ENCODE results near the gene PPP4R1. TPM values are rescaled to one million over a fixed set of nuclear protein-coding genes. Genes with fewer than 3 reads are reported as not detected.

PPP4R1 gene
- total RNA-seq, 1 donor from 2014 or later = 132 TPM

DNA sequence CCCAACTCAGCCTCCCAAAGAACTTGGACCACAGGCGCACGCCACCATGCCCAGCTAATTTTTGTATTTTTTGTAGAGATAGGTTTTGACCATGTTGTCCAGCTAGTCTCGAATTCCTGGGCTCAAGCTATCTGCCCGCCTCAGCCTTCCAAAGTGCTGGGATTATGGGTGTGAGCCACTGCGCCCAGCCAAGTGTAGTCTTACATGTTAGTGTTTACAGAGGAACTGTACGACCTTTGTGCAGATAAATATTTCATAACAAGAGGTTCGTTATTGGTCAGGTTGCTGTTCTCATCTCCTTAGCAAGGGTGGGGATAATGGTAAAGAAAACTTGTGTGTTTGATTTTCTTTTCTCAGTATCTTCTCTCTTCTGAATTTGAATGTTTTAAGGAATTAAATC is 92.6 kb downstream of the PPP4R1 start:
- peaks cover 26% of the 10 kb centered on the region for H3K36me3 Mint-ChIP-seq (ENCODE audit: low read depth, unreplicated experiment)
- Histone ChIP-seq H3K9ac (ENCODE audit: low read length) (no peak overlapping the region), H4K20me1 (ENCODE audit: insufficient read depth, low read length) (peaks cover 3% of the 10 kb centered on the region), H3K9me3 (ENCODE audit: insufficient read depth, low read depth, low read length) (no peaks in the 10 kb centered on the region), H3K4me3 (ENCODE audit: insufficient read depth, low read depth, low read length) (no peak overlapping the region), H3K4me2 (ENCODE audit: low read length) (no peak overlapping the region), H3K79me2 (ENCODE audit: insufficient read depth, low read length) (no peaks in the 10 kb centered on the region), H3K27me3 (ENCODE audit: insufficient read depth, low read length) (no peaks in the 10 kb centered on the region), H3K4me1 (ENCODE audit: insufficient read depth, low read length) (no peaks in the 10 kb centered on the region), H2AFZ (ENCODE audit: low read depth, low read length) (no peak overlapping the region), H3K27ac (ENCODE audit: low read depth, low read length) (no peak overlapping the region), H3K36me3 (ENCODE audit: insufficient read depth, low read length) (peaks cover 7% of the 10 kb centered on the region)
- FAIRE-seq (no peak), DNase-seq (ENCODE audit: low read depth) (no peak)
- TF ChIP-seq EZH2 (IDR thresholded peaks at IDR 0.05; ENCODE audit: insufficient read depth, low read length) = no peak
- TF ChIP-seq, protein P1, sequence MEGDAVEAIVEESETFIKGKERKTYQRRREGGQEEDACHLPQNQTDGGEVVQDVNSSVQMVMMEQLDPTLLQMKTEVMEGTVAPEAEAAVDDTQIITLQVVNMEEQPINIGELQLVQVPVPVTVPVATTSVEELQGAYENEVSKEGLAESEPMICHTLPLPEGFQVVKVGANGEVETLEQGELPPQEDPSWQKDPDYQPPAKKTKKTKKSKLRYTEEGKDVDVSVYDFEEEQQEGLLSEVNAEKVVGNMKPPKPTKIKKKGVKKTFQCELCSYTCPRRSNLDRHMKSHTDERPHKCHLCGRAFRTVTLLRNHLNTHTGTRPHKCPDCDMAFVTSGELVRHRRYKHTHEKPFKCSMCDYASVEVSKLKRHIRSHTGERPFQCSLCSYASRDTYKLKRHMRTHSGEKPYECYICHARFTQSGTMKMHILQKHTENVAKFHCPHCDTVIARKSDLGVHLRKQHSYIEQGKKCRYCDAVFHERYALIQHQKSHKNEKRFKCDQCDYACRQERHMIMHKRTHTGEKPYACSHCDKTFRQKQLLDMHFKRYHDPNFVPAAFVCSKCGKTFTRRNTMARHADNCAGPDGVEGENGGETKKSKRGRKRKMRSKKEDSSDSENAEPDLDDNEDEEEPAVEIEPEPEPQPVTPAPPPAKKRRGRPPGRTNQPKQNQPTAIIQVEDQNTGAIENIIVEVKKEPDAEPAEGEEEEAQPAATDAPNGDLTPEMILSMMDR (IDR thresholded peaks at IDR 0.05; ENCODE audit: insufficient read depth, low read depth, low read length) = no peak
- H3K9me3 Mint-ChIP-seq (ENCODE audit: unreplicated experiment) = peaks cover 2% of the 10 kb centered on the region
- no peak overlapping the region for H3K4me3 Mint-ChIP-seq (ENCODE audit: unreplicated experiment)
- no peak overlapping the region for H3K27ac Mint-ChIP-seq (ENCODE audit: unreplicated experiment)
- H3K4me1 Mint-ChIP-seq (ENCODE audit: low read depth, unreplicated experiment) = no peaks in the 10 kb centered on the region
- H3K27me3 Mint-ChIP-seq (ENCODE audit: low read depth, unreplicated experiment) = no peaks in the 10 kb centered on the region

- H3K27ac Mint-ChIP-seq (ENCODE audit: unreplicated experiment) = no peak overlapping the region
- Histone ChIP-seq H2AFZ (ENCODE audit: low read depth, low read length) (no peak overlapping the region), H3K79me2 (ENCODE audit: insufficient read depth, low read length) (peaks cover 2% of the 10 kb centered on the region), H3K9ac (ENCODE audit: low read length) (no peak overlapping the region), H3K4me2 (ENCODE audit: low read length) (no peak overlapping the region), H3K27ac (ENCODE audit: low read depth, low read length) (no peak overlapping the region), H3K27me3 (ENCODE audit: insufficient read depth, low read length) (no peaks in the 10 kb centered on the region), H3K4me1 (ENCODE audit: insufficient read depth, low read length) (no peaks in the 10 kb centered on the region), H3K4me3 (ENCODE audit: insufficient read depth, low read depth, low read length) (no peak overlapping the region), H3K36me3 (ENCODE audit: insufficient read depth, low read length) (peaks cover 7% of the 10 kb centered on the region), H3K9me3 (ENCODE audit: insufficient read depth, low read depth, low read length) (no peaks in the 10 kb centered on the region), H4K20me1 (ENCODE audit: insufficient read depth, low read length) (peaks cover 12% of the 10 kb centered on the region)
- peaks cover 2% of the 10 kb centered on the region for H3K9me3 Mint-ChIP-seq (ENCODE audit: unreplicated experiment)
- DNase-seq (ENCODE audit: low read depth) (peak; percentile 39), FAIRE-seq (no peak)
- peaks cover 20% of the 10 kb centered on the region for H3K36me3 Mint-ChIP-seq (ENCODE audit: low read depth, unreplicated experiment)
- no peak overlapping the region for H3K4me3 Mint-ChIP-seq (ENCODE audit: unreplicated experiment)
- TF ChIP-seq, protein P1 (IDR thresholded peaks at IDR 0.05; ENCODE audit: insufficient read depth, low read depth, low read length) = no peak
- TF ChIP-seq EZH2 (IDR thresholded peaks at IDR 0.05; ENCODE audit: insufficient read depth, low read length) = no peak
- H3K4me1 Mint-ChIP-seq (ENCODE audit: low read depth, unreplicated experiment) = no peaks in the 10 kb centered on the region
- H3K27me3 Mint-ChIP-seq (ENCODE audit: low read depth, unreplicated experiment) = no peaks in the 10 kb centered on the region
Observed at GRCh38 chr18:9520666-9521065, 93.7 kb downstream of the PPP4R1 start.

DNA sequence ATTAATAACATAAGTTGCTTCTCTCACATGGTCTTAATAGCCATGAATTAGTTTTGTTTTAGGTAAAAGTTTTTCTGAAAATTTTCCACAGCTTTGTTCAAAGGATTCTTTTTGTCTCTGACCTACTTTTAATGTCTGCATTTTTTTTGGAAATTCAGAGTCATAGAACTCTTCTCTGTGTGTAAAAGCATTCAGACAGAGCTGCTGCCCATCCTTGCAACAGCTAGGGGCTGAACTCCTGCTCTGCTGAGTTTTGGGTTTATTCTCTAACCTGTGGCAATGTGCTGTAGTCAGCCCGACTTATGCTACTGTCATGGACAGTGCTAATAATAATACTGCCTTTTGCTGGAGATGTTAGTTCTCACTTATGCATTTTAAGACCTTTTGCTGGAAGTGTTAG is 95.0 kb downstream of the PPP4R1 start:
- Mint-ChIP-seq H3K27me3 (ENCODE audit: low read depth, unreplicated experiment) (no peaks in the 10 kb centered on the region), H3K4me3 (ENCODE audit: unreplicated experiment) (no peak overlapping the region), H3K27ac (ENCODE audit: unreplicated experiment) (no peak overlapping the region), H3K4me1 (ENCODE audit: low read depth, unreplicated experiment) (no peaks in the 10 kb centered on the region), H3K36me3 (ENCODE audit: low read depth, unreplicated experiment) (peaks cover 17% of the 10 kb centered on the region), H3K9me3 (ENCODE audit: unreplicated experiment) (peaks cover 2% of the 10 kb centered on the region)
- TF ChIP-seq EZH2 (IDR thresholded peaks at IDR 0.05; ENCODE audit: insufficient read depth, low read length) = no peak
- TF ChIP-seq, protein P1 (IDR thresholded peaks at IDR 0.05; ENCODE audit: insufficient read depth, low read depth, low read length) = no peak
- Histone ChIP-seq H3K79me2 (ENCODE audit: insufficient read depth, low read length) (peaks cover 2% of the 10 kb centered on the region), H3K9me3 (ENCODE audit: insufficient read depth, low read depth, low read length) (no peaks in the 10 kb centered on the region), H4K20me1 (ENCODE audit: insufficient read depth, low read length) (peaks cover 12% of the 10 kb centered on the region), H3K27ac (ENCODE audit: low read depth, low read length) (no peak overlapping the region), H3K4me2 (ENCODE audit: low read length) (no peak overlapping the region), H2AFZ (ENCODE audit: low read depth, low read length) (no peak overlapping the region), H3K4me1 (ENCODE audit: insufficient read depth, low read length) (peaks cover under 1% of the 10 kb centered on the region), H3K4me3 (ENCODE audit: insufficient read depth, low read depth, low read length) (no peak overlapping the region), H3K9ac (ENCODE audit: low read length) (no peak overlapping the region), H3K36me3 (ENCODE audit: insufficient read depth, low read length) (peaks cover 7% of the 10 kb centered on the region), H3K27me3 (ENCODE audit: insufficient read depth, low read length) (no peaks in the 10 kb centered on the region)
- DNase-seq (ENCODE audit: low read depth) (no peak), FAIRE-seq (no peak)

Measured in astrocyte (in vitro differentiated cells and primary cell).